IMR-90 (cell line): ENCODE data around the gene RIMS1. TPM values are rescaled to one million over a fixed set of nuclear protein-coding genes. Genes with fewer than 3 reads are reported as not detected.
A peak's percentile ranks its signal among the peaks of the same experiment; 100 is the strongest.

ENCODE experiments used
- ATAC-seq: fragments of 200-7000 bp; cut with Tn5 transposase; 2 replicates; pipeline ENCODE4 v1.9.1; 2020; ENCODE audit warnings: low read depth, mild to moderate bottlenecking, moderate library complexity
- BruUV-seq: library from RNA; stranded (reverse); fragments of 400-500 nt; replicated peaks from 2 replicates; lab custom pipeline; 2021; lab: Mats Ljungman, UMichigan
- CTCF ChIA-PET: fragments of 300-600 bp; formaldehyde crosslinking; extraction: SDS; loops from one replicate; lab custom pipeline; 2021; ENCODE audit warnings: antibody characterized with exemption; lab: Yijun Ruan, JAX
- POLR2A ChIA-PET: fragments of 300-600 bp; sonication (Branson Sonifier 250); formaldehyde crosslinking; loops from one replicate; lab custom pipeline; 2022; ENCODE audit warnings: antibody characterized with exemption; ENCODE audit not compliant: unreplicated experiment; lab: Charles Lee
- DNase-seq: peaks from one replicate; pipeline ENCODE4 v3.0.0; 2013
- H2AFZ ChIP-seq: replicated peaks from 2 replicates; pipeline ENCODE3; 2013; ENCODE audit warnings: low read length, mild to moderate bottlenecking; ENCODE audit not compliant: poor library complexity
- H2AK5ac ChIP-seq: 2 replicates; pipeline ENCODE4 v1.6.1; 2013; ENCODE audit warnings: low read depth, low read length, inconsistent platforms
- H2AK9ac ChIP-seq: replicated peaks from 2 replicates; pipeline ENCODE3; 2013; ENCODE audit warnings: mild to moderate bottlenecking, low read depth, low read length, moderate library complexity; ENCODE audit not compliant: poor library complexity
- H2BK120ac ChIP-seq: 2 replicates; pipeline ENCODE4 v1.6.1; 2013; ENCODE audit warnings: low read depth, low read length, inconsistent platforms
- H2BK15ac ChIP-seq: 3 replicates; pipeline ENCODE4 v1.6.1; 2013; ENCODE audit warnings: low read depth, low read length, inconsistent platforms
- H2BK20ac ChIP-seq: 2 replicates; pipeline ENCODE4 v1.6.1; 2013; ENCODE audit warnings: low read depth, mild to moderate bottlenecking, inconsistent platforms, low read length, moderate library complexity
- H2BK5ac ChIP-seq: 2 replicates; pipeline ENCODE4 v1.6.1; 2013; ENCODE audit warnings: mild to moderate bottlenecking, low read depth, low read length, inconsistent platforms; ENCODE audit not compliant: poor library complexity, severe bottlenecking
- H3K14ac ChIP-seq: replicated peaks from 2 replicates; pipeline ENCODE4 v1.6.1; 2013; ENCODE audit warnings: low read depth, low read length, inconsistent platforms
- H3K18ac ChIP-seq: 2 replicates; pipeline ENCODE4 v1.6.1; 2013; ENCODE audit warnings: low read depth, low read length, control low read depth
- H3K23ac ChIP-seq: 2 replicates; pipeline ENCODE4 v1.6.1; 2013; ENCODE audit warnings: low read depth, low read length, inconsistent platforms
- H3K27ac ChIP-seq: 2 replicates; pipeline ENCODE4 v1.5.1; 2013; ENCODE audit warnings: mild to moderate bottlenecking, control low read depth, low read length; ENCODE audit not compliant: insufficient read depth
- H3K27me3 ChIP-seq: 2 replicates; pipeline ENCODE4 v1.6.1; 2013; ENCODE audit warnings: low read length; ENCODE audit not compliant: control insufficient read depth, insufficient read depth
- H3K36me3 ChIP-seq: 2 replicates; pipeline ENCODE4 v1.6.1; 2013; ENCODE audit warnings: low read length, mixed read lengths; ENCODE audit not compliant: control insufficient read depth, insufficient read depth
- H3K4ac ChIP-seq: 2 replicates; pipeline ENCODE4 v1.6.1; 2013; ENCODE audit warnings: low read depth, low read length, inconsistent platforms
- H3K4me1 ChIP-seq: 2 replicates; pipeline ENCODE4 v1.6.1; 2013; ENCODE audit warnings: low read length, mixed read lengths; ENCODE audit not compliant: control insufficient read depth, insufficient read depth
- H3K4me2 ChIP-seq: 2 replicates; pipeline ENCODE4 v1.6.1; 2013; ENCODE audit warnings: low read depth, mild to moderate bottlenecking, control low read depth, low read length, moderate library complexity
- H3K4me3 ChIP-seq: 2 replicates; pipeline ENCODE4 v1.5.1; 2013; ENCODE audit warnings: low read depth, mild to moderate bottlenecking, control low read depth, low read length, moderate library complexity; ENCODE audit not compliant: insufficient read depth
- H3K56ac ChIP-seq: 2 replicates; pipeline ENCODE4 v1.6.1; 2013; ENCODE audit warnings: low read length, inconsistent platforms; ENCODE audit not compliant: insufficient read depth; ENCODE audit errors: extremely low read depth
- H3K79me1 ChIP-seq, 2 experiments: 2 replicates each; pipeline ENCODE4 v1.6.1; 2013; ENCODE audit warnings: low read length in 2 of 2, inconsistent platforms in 1 of 2, low read depth in 1 of 2
- H3K9ac ChIP-seq: 2 replicates; pipeline ENCODE4 v1.6.1; 2013; ENCODE audit warnings: low read depth, low read length, control low read depth
- H3K9me1 ChIP-seq: 2 replicates; pipeline ENCODE4 v1.6.1; 2013; ENCODE audit warnings: low read length, inconsistent platforms; ENCODE audit not compliant: insufficient read depth
- H3K9me3 ChIP-seq: 2 replicates; pipeline ENCODE4 v1.6.1; 2013; ENCODE audit warnings: low read length; ENCODE audit not compliant: control insufficient read depth, insufficient read depth
- H4K20me1 ChIP-seq: 2 replicates; pipeline ENCODE4 v1.6.1; 2013; ENCODE audit warnings: low read length, inconsistent platforms; ENCODE audit not compliant: insufficient read depth
- H4K5ac ChIP-seq: 2 replicates; pipeline ENCODE4 v1.6.1; 2013; ENCODE audit warnings: mild to moderate bottlenecking, low read depth, low read length, control low read depth
- H4K8ac ChIP-seq, 2 experiments: 2 replicates each; pipeline ENCODE4 v1.6.1; 2013; ENCODE audit warnings: low read depth in 2 of 2, low read length in 2 of 2, control low read depth in 1 of 2, inconsistent platforms in 1 of 2
- H4K91ac ChIP-seq: 2 replicates; pipeline ENCODE4 v1.6.1; 2013; ENCODE audit warnings: low read depth, low read length, inconsistent platforms; ENCODE audit not compliant: insufficient read depth
- BHLHE40 ChIP-seq: fragments of 150-350 bp; IDR thresholded peaks from 2 replicates; pipeline ENCODE4 v1.6.1; 2016; ENCODE audit warnings: mild to moderate bottlenecking, low read depth, low read length
- CEBPB ChIP-seq: IDR thresholded peaks from 2 replicates; pipeline ENCODE4 v1.6.1; 2012; ENCODE audit warnings: low read depth, low read length, improper control_type of control experiment
- MXI1 ChIP-seq: IDR thresholded peaks from 2 replicates; pipeline ENCODE4 v1.6.1; 2012; ENCODE audit warnings: low read depth, mild to moderate bottlenecking, low read length, moderate library complexity, borderline replicate concordance
- POLR2A ChIP-seq: IDR thresholded peaks from 2 replicates; pipeline ENCODE4 v1.6.1; 2012; ENCODE audit warnings: mild to moderate bottlenecking, low read depth, low read length
- RAD21 ChIP-seq: IDR thresholded peaks from 2 replicates; pipeline ENCODE4 v1.6.1; 2012; ENCODE audit warnings: low read length, improper control_type of control experiment
- RCOR1 ChIP-seq: IDR thresholded peaks from 2 replicates; pipeline ENCODE4 v1.6.1; 2012; ENCODE audit warnings: mild to moderate bottlenecking, low read length, improper control_type of control experiment; ENCODE audit not compliant: insufficient replicate concordance
- WGBS, 2 experiments: methylation state at CpG; one replicate each; pipeline versions ENCODE4 v1.1.5 to v1.1.7; 2013; ENCODE audit warnings: missing lambda C conversion rate in 2 of 2; ENCODE audit not compliant: insufficient read length in 1 of 2; ENCODE audit errors: extremely low coverage in 2 of 2; 5-methylcytosine and 5-hydroxymethylcytosine counted together
- dilution Hi-C: fragments of 300-500 bp; cut with HindIII; formaldehyde crosslinking; loops from one replicate; pipeline ENCODE4 v1.14.3; 2018; ENCODE audit warnings: low sequenced_read_pairs; ENCODE audit not compliant: unreplicated experiment
- in situ Hi-C: fragments of 300-500 bp; cut with MboI; formaldehyde crosslinking; loops from 3 replicates; pipeline ENCODE4 v1.14.3; 2019; ENCODE audit warnings: low sequenced_read_pairs, inconsistent platforms, mixed read lengths
- intact Hi-C: fragments of 100-400 bp; cut with micrococcal nuclease; formaldehyde crosslinking; loops from 2 replicates; pipeline ENCODE4 v1.10.0; 2022
- polyA plus RNA-seq, 3 experiments: library from polyadenylated mRNA; depleted of rRNA; stranded (reverse); fragments of >200 nt; gene quantifications; 2 replicates each; pipeline ENCODE4 v1.2.3, GENCODE V29; 2012; ENCODE audit warnings: low replicate concordance in 1 of 3
- total RNA-seq: library from RNA; depleted of rRNA; stranded (reverse); fragments of >200 nt; gene quantifications from 2 replicates; pipeline ENCODE4 v1.2.3, GENCODE V29; 2012
- TF ChIP-seq, protein P1 (sequence below): conservative IDR thresholded peaks from 2 replicates; pipeline ENCODE4 v1.5.1; 2012; ENCODE audit warnings: mild to moderate bottlenecking, low read depth, low read length, improper control_type of control experiment
- TF ChIP-seq, protein P2 (sequence below): fragments of 150-350 bp; IDR thresholded peaks from 2 replicates; pipeline ENCODE4 v1.6.1; 2016; ENCODE audit warnings: low read depth, mild to moderate bottlenecking, low read length, moderate library complexity, borderline replicate concordance

Gene RIMS1
- total and polyA plus RNA-seq, 2 of the 4 experiments (the other 2 are of a cell fraction) = 0.44 to 3.8 TPM

DNA sequence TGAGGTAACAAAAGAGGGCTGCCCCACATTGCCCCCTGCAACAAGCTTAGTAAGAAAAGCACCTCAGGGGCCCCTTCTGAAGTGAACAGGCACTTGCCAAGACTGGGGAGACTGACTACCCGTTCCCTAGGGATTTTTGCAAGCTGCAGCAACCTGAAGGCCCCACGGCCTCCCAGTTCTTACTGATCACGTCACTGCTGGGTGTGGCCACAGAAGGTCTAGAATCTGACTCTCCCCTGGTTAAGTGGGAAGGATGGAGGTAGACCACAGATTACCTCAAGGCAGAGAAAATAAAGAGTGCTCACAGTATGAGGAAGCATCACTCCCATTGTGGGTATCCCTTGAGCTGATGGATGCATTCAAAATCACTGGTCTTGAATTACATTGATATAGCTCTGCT lies 534.1 kb downstream of the RIMS1 start:
- peak overlapping the region; percentile 22 to 55; a peak in 1 of 4 replicates for H4K8ac ChIP-seq
- H3K9me3 ChIP-seq = no peaks in the 10 kb centered on the region
- H3K23ac ChIP-seq = no peak overlapping the region
- in situ Hi-C loops (loop anchor here (25.0 kb wide), 1 partner anchor 917 kb away; no protein-coding TSS in a partner anchor), dilution Hi-C loops (no loop called here), intact Hi-C loops (no loop called here)
- H3K27me3 ChIP-seq = no peaks in the 10 kb centered on the region
- H3K36me3 ChIP-seq = no peaks in the 10 kb centered on the region
- no peak overlapping the region for H2AK9ac ChIP-seq
- TF ChIP-seq CEBPB (no peak), RAD21 (no peak), BHLHE40 (no peak), RCOR1 (no peak), POLR2A (no peak), MXI1 (no peak)
- TF ChIP-seq, protein P1, sequence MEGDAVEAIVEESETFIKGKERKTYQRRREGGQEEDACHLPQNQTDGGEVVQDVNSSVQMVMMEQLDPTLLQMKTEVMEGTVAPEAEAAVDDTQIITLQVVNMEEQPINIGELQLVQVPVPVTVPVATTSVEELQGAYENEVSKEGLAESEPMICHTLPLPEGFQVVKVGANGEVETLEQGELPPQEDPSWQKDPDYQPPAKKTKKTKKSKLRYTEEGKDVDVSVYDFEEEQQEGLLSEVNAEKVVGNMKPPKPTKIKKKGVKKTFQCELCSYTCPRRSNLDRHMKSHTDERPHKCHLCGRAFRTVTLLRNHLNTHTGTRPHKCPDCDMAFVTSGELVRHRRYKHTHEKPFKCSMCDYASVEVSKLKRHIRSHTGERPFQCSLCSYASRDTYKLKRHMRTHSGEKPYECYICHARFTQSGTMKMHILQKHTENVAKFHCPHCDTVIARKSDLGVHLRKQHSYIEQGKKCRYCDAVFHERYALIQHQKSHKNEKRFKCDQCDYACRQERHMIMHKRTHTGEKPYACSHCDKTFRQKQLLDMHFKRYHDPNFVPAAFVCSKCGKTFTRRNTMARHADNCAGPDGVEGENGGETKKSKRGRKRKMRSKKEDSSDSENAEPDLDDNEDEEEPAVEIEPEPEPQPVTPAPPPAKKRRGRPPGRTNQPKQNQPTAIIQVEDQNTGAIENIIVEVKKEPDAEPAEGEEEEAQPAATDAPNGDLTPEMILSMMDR = no peak
- TF ChIP-seq, protein P2, sequence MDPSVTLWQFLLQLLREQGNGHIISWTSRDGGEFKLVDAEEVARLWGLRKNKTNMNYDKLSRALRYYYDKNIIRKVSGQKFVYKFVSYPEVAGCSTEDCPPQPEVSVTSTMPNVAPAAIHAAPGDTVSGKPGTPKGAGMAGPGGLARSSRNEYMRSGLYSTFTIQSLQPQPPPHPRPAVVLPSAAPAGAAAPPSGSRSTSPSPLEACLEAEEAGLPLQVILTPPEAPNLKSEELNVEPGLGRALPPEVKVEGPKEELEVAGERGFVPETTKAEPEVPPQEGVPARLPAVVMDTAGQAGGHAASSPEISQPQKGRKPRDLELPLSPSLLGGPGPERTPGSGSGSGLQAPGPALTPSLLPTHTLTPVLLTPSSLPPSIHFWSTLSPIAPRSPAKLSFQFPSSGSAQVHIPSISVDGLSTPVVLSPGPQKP = no peak
- H3K56ac ChIP-seq = no peak overlapping the region
- H3K14ac ChIP-seq = no peak overlapping the region
- H2BK20ac ChIP-seq = peak overlapping the region; percentile 36; the same call in 1 of the 2 replicates
- POLR2A ChIA-PET = no interaction called here
- H2BK15ac ChIP-seq = peak overlapping the region; percentile 44; the same call in 1 of the 3 replicates
- H3K4me2 ChIP-seq = no peak overlapping the region
- no peak overlapping the region for H3K9ac ChIP-seq
- H4K20me1 ChIP-seq = no peaks in the 10 kb centered on the region
- H3K27ac ChIP-seq = no peak overlapping the region
- 80% methylated on average over 1 of the region's 3 CpGs; no CpG with 5 or more reads in 1 of the 2 experiments for WGBS, 2 experiments
- peak overlapping the region; percentile 17 for H2BK5ac ChIP-seq
- peak overlapping the region; percentile 48; the same call in 1 of the 2 replicates for H3K4ac ChIP-seq
- H2BK120ac ChIP-seq = peak overlapping the region; percentile 66; the same call in 1 of the 2 replicates
- BruUV-seq = no TSS peak
- peaks cover 3% of the 10 kb centered on the region; the same call in 1 of the 2 replicates for H3K9me1 ChIP-seq
- 0 out of 2 replicates have a peak overlapping the region, but pooled peaks have one; percentile 42 for H2AK5ac ChIP-seq
- H3K4me1 ChIP-seq = peaks cover 9% of the 10 kb centered on the region
- H4K91ac ChIP-seq = peak overlapping the region; percentile 52; the same call in 1 of the 2 replicates
- no peak overlapping the region for H3K4me3 ChIP-seq
- no peaks in the 10 kb centered on the region for H3K79me1 ChIP-seq
- no peak overlapping the region; the same call in 1 of the 2 replicates for H3K18ac ChIP-seq
- ATAC-seq (no peak), DNase-seq (no peak)
- H2AFZ ChIP-seq = no peak overlapping the region
- no peak overlapping the region; the same call in 1 of the 2 replicates for H4K5ac ChIP-seq
- CTCF ChIA-PET = no interaction called here
